Fibroblast of lung (primary cell): Measurements from ENCODE around the gene CCNC. TPM values are rescaled to one million over a fixed set of nuclear protein-coding genes. Genes with fewer than 3 reads are reported as not detected.

ENCODE experiments used
- DNase-seq, 2 donors: peaks; one replicate each; pipeline versions ENCODE4 v3.0.0 to v3.0.0-alpha.2; 2010; ENCODE audit warnings: low read depth in 2 of 2
- H2AFZ ChIP-seq: 2 replicates; pipeline ENCODE4 v1.5.1; 2012; ENCODE audit warnings: low read length, control low read depth, inconsistent platforms
- H3K27ac ChIP-seq: 2 replicates; pipeline ENCODE4 v1.5.1; 2011; ENCODE audit warnings: low read length, control low read depth; ENCODE audit not compliant: insufficient read depth
- H3K27me3 ChIP-seq: 2 replicates; pipeline ENCODE4 v1.5.1; 2011; ENCODE audit warnings: mild to moderate bottlenecking, low read length; ENCODE audit not compliant: control insufficient read depth, insufficient read depth
- H3K36me3 ChIP-seq: 2 replicates; pipeline ENCODE4 v1.5.1; 2011; ENCODE audit warnings: low read length; ENCODE audit not compliant: control insufficient read depth, insufficient read depth
- H3K4me1 ChIP-seq: 2 replicates; pipeline ENCODE4 v1.5.1; 2011; ENCODE audit warnings: low read length; ENCODE audit not compliant: control insufficient read depth, insufficient read depth; ENCODE audit errors: extremely low read depth
- H3K4me2 ChIP-seq: 2 replicates; pipeline ENCODE4 v1.5.1; 2011; ENCODE audit warnings: low read length, control low read depth; ENCODE audit not compliant: insufficient read depth; ENCODE audit errors: extremely low read depth
- H3K4me3 ChIP-seq, 4 experiments: fragments of 200-600 bp in 1 of 4; sonication (generic) in 1 of 4; replicated peaks in 1 of 4; 2 replicates each; pipeline ENCODE4 v1.5.1; 2011 to 2016; ENCODE audit warnings: low read length in 4 of 4, low read depth in 3 of 4, mild to moderate bottlenecking in 3 of 4, control low read depth in 2 of 4, inconsistent platforms in 1 of 4, mixed read lengths in 1 of 4; ENCODE audit not compliant: insufficient read depth in 1 of 4; ENCODE audit errors: control extremely low read depth in 1 of 4
- H3K79me2 ChIP-seq: 2 replicates; pipeline ENCODE4 v1.5.1; 2012; ENCODE audit warnings: mild to moderate bottlenecking, low read length, inconsistent platforms; ENCODE audit not compliant: control insufficient read depth, insufficient read depth
- H3K9ac ChIP-seq: 2 replicates; pipeline ENCODE4 v1.5.1; 2011; ENCODE audit warnings: mild to moderate bottlenecking, low read length, control low read depth; ENCODE audit not compliant: insufficient read depth
- H3K9me3 ChIP-seq: 2 replicates; pipeline ENCODE4 v1.5.1; 2012; ENCODE audit warnings: low read depth, low read length; ENCODE audit not compliant: control insufficient read depth, insufficient read depth
- H4K20me1 ChIP-seq: 2 replicates; pipeline ENCODE4 v1.5.1; 2011; ENCODE audit warnings: low read length; ENCODE audit not compliant: control insufficient read depth, insufficient read depth; ENCODE audit errors: extremely low read depth
- CTCF ChIP-seq, 2 donors: IDR thresholded peaks in 1 of 2; conservative IDR thresholded peaks in 1 of 2; 1 replicate in 1 of 2; 2 replicates in 1 of 2; pipeline ENCODE4 v1.5.1; 2011 to 2012; ENCODE audit warnings: low read length in 2 of 2, control low read depth in 1 of 2, inconsistent platforms in 1 of 2, low read depth in 1 of 2, mild to moderate bottlenecking in 1 of 2
- EZH2 ChIP-seq: IDR thresholded peaks from 2 replicates; pipeline ENCODE4 v1.5.1; 2012; ENCODE audit warnings: low read length, control low read depth, mild to moderate bottlenecking; ENCODE audit errors: missing control alignments
- polyA plus RNA-seq, 2 donors: library from polyadenylated mRNA; depleted of rRNA in 1 of 2; stranded (reverse) in 1 of 2; unstranded in 1 of 2; fragments of >200 nt; gene quantifications; 2 replicates each; pipeline ENCODE4 v1.2.1, GENCODE V29; 2011 to 2012; ENCODE audit warnings: missing spikeins in 1 of 2
- total RNA-seq: library from RNA; depleted of rRNA; stranded (reverse); fragments of >200 nt; gene quantifications from 2 replicates; pipeline ENCODE4 v1.2.1, GENCODE V29; 2014

The CCNC gene
- total and polyA plus RNA-seq, 2 donors (not counting 1 experiment from before 2014, with no cell fraction given), result 50.0 to 57.2 TPM

- H3K4me2 ChIP-seq, result no peak overlapping the region
- DNase-seq, result no peak
- TF ChIP-seq EZH2, result no peak
- no peak for TF ChIP-seq CTCF (conservative IDR thresholded peaks at IDR 0.05 in 1 of 2, IDR thresholded peaks at IDR 0.05 in 1 of 2; ENCODE audit: low read depth in 1 of 2, low read length in 2 of 2)
- no peaks in the 10 kb centered on the region for H3K27me3 ChIP-seq
- no peak overlapping the region for H2AFZ ChIP-seq
- H3K9me3 ChIP-seq, result no peaks in the 10 kb centered on the region
- H3K79me2 ChIP-seq, result no peaks in the 10 kb centered on the region
- H3K4me3 ChIP-seq, result no peak overlapping the region
- H3K9ac ChIP-seq, result no peak overlapping the region
- H3K36me3 ChIP-seq, result no peaks in the 10 kb centered on the region
- no peaks in the 10 kb centered on the region for H3K4me1 ChIP-seq
- H4K20me1 ChIP-seq, result no peaks in the 10 kb centered on the region
- H3K27ac ChIP-seq, result no peak overlapping the region
Measured at GRCh38 chr6:99573980-99574617, 5.6 kb upstream of the CCNC start.

GRCh38 chr6:99563056-99563723 lies 5.3 kb downstream of the CCNC start:
- H3K4me3 ChIP-seq, result no peak overlapping the region
- H3K79me2 ChIP-seq, result peaks cover 50% of the 10 kb centered on the region
- H3K4me1 ChIP-seq, result no peaks in the 10 kb centered on the region
- no peak for TF ChIP-seq CTCF (conservative IDR thresholded peaks at IDR 0.05 in 1 of 2, IDR thresholded peaks at IDR 0.05 in 1 of 2; ENCODE audit: low read depth in 1 of 2, low read length in 2 of 2)
- no peak for TF ChIP-seq EZH2
- DNase-seq, result no peak
- H3K27me3 ChIP-seq, result no peaks in the 10 kb centered on the region
- H3K27ac ChIP-seq, result no peak overlapping the region
- no peaks in the 10 kb centered on the region for H3K36me3 ChIP-seq
- H4K20me1 ChIP-seq, result no peaks in the 10 kb centered on the region
- H2AFZ ChIP-seq, result no peak overlapping the region
- H3K4me2 ChIP-seq, result no peak overlapping the region
- no peaks in the 10 kb centered on the region for H3K9me3 ChIP-seq
- H3K9ac ChIP-seq, result no peak overlapping the region

- Histone ChIP-seq H2AFZ (no peak overlapping the region), H3K4me1 (no peaks in the 10 kb centered on the region), H3K9me3 (no peaks in the 10 kb centered on the region), H3K36me3 (peaks cover 3% of the 10 kb centered on the region), H3K9ac (no peak overlapping the region), H4K20me1 (no peaks in the 10 kb centered on the region), H3K27me3 (no peaks in the 10 kb centered on the region), H3K79me2 (peaks cover 27% of the 10 kb centered on the region), H3K4me3 (no peak overlapping the region), H3K27ac (no peak overlapping the region), H3K4me2 (no peak overlapping the region)
- TF ChIP-seq EZH2, result no peak
- TF ChIP-seq CTCF (conservative IDR thresholded peaks at IDR 0.05 in 1 of 2, IDR thresholded peaks at IDR 0.05 in 1 of 2; ENCODE audit: low read depth in 1 of 2, low read length in 2 of 2), result no peak
- DNase-seq, result no peak
Measured at GRCh38 chr6:99560668-99561067, 7.8 kb downstream of the CCNC start.
